ENCODE measurements around the gene ABCD3.
"Not testable (repeated sequence)": the region's sequence is repeated elsewhere in the genome, so short reads cannot be mapped to it uniquely, and the experiment has no call there.

Gene ABCD3

DNA sequence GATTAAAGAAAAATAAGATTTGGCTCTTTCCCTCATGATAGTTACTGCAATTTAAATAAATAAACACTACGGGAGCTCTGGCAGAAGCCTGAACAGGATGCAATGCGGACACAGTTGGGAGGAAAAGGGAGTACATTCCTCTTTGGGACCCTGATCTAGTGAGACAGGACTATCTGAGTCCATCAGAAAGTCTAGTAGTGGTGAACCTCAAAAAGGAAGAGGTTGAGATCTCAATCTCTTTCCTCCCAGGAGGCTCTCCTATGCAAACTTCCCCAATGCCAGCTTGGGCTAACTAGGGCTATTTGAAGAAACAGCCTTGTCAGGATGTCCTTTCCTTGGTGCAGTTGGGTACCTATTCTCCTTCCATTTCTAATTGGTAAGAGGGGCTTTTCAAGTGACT lies 4.9 kb upstream of the ABCD3 start:
- no peak for DNase-seq (ENCODE audit: low read depth in 2 of 2)

DNA sequence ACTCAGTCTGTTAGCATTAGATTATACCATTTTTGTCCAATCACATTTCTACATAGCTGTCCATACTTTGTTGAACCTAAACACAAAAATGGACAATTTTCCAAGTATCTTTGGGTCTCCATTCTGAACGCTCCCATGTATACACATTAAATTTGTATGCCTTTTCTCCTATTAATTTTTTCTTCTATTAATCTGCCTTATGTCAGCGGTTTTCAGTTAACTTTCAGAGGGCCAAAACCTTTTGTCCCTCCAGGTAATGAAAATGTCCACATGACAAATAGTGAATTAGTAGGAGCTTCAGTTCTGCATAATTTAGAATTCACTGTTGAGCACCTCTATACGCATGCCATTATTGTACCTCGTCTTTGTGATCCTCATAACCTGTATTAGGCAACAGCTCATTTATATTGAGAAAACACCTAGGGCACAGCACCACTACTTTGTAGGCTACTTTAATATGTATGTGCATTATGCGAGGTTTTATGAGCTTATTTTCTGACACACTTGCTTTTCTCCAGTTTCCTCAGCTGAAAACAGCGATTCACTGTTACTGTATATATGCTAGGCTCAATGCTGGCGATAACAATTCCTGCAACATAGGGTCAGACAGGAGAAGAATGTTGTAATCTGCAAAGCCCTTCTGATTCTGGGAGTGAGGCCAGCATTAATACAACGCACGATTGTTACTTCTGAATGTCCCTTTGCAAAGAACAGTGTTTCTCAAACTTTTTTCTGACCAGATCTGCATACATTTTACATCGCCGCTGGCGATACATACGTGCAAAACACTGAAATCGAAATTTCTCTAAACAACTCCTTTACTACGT lies 1.1 kb upstream of the ABCD3 start:
- no peak for DNase-seq (ENCODE audit: low read depth in 2 of 2)

DNA sequence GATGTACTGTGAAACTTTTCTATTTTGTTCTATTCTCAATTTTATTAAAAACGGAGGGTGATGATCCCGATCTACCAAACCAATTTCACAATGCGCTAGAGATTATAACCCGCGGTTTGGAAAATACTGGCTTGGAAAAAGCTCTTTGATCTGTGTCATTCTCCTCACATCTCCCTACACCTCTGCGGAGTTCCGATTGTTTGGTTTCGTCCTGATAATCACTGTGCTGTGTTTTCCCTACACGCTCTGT lies 536 bp upstream of the ABCD3 start:
- no peak for DNase-seq (ENCODE audit: low read depth in 2 of 2)

DNA sequence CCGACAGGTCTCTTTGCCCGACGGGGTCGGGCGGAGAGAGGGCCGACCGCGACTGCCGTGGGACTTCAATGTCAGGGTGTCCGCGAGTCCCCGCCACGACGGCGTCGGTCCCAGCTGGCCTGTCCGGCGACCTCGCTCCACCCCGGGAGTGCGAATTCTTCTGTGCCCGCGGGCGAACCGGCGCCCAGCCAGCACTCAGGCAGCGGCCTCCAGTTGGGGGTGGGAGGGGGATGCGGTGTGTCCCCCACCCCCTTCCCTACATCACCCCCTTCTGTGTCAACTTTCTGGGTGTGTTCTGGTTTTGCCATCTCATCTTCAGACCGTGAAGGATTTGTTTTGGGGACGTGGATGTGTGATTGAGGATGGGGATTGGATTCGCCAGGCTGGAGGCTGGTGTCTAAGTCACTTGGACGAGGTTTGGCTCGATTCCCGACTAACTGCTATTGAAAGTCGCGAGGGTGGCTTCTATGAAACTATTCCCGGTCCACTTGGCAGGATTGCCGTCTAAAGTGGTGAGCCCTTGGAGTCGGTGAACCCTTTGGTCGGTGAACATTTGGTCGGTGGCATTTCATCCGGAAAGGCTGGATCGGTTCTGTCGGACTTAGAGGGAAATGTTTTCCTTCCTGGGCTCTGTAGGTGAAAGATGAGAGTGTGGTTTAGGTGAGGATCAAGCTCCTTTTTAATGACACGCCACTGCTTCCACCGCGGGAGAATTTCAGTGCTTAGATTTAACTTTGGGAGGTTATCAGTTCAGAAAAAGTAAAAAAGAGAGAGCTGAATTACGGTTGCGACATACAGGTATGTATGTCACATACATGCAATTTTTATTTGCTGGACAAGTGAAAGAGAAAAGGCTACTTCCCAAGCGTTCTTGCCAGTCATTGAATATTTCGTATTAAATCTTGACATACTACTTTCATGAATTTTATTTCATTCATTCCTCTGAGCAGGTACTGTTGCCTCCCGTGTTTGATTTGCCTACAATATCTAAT lies 771 bp downstream of the ABCD3 start:
- no peak for DNase-seq (ENCODE audit: low read depth in 2 of 2)

DNA sequence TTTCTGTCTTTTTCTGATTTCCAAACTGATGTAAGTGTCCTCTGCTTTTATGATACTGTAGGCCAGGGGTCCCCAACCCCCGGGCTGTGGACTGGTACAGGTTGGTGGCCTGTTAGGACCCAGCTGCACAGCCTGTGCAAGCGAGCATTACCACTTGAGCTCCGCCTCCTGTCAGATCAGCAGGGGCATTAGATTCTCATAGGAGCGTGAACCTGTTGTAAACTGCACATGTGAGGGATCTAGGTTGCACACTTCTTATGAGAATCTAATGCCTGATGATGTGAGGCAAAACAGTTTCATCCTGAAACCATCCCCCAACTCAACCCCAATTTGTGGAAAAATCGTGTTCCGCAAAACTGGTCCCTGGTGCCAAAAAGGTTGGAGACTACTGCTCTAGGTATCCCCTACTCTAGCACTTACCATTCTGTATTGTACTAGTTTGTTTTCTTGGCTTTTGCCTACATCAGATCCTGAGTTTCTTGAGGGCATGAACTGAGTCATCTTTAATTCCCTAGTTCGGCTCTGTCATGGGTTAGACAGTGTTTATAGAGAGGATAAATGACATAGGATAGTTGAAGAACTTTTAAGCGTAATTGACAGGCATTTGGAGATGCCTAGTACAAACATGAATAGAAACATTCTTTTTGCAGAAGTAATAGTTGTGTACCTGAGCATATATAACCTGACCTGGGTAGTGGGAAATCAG lies 4.1 kb downstream of the ABCD3 start:
- DNase-seq (ENCODE audit: low read depth in 2 of 2): no peak

DNA sequence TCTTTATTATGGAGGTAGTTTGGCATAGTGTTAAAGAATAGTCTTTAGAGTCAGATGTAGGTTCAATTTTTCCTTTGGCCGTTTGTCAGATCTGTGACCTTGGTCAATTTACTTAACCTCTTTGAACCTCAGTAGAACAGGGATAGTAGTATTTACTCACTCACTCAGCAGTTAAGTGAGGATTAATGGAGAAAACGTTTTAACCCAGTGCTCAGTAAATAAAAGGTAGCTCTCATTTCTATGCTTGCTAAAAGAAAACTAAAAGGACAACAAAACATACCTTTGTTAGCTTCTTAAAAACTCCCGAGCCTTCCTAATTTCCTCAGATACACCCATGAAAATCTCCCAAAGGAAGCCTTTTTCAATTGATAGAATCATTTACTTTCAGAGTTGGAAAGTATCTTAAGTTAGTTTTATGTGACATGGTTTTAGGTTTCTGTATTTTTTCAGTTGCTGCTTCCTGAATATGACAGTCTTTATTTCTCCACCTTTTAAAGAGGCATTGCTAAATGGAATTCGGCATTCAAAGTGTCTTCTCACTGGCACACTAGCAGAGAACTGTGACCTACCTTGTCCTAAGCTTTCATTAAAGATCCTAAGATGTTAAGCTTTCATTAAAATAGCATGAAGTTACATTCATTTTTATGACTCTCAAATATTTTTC lies 7.8 kb downstream of the ABCD3 start:
- no peak for DNase-seq (ENCODE audit: low read depth in 2 of 2)

DNA sequence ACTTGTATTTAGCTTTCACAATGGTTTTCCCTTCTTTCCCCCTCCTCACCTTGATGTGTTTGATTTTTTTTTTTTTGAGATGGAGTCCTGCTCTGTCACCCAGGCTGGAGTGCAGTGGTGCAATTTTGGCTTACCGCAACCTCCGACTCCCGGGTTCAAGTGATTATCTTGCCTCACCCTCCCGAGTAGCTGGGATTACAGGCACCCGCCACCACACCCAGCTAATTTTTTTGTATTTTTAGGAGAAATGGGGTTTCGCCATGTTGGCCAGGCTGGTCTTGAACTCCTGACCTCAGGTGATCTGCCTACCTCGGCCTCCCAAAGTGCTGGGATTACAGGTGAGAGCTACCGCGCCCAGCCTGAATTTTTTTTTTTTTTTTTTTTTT lies 8.3 kb downstream of the ABCD3 start:
- DNase-seq (ENCODE audit: low read depth in 2 of 2): not testable (repeated sequence)

DNA sequence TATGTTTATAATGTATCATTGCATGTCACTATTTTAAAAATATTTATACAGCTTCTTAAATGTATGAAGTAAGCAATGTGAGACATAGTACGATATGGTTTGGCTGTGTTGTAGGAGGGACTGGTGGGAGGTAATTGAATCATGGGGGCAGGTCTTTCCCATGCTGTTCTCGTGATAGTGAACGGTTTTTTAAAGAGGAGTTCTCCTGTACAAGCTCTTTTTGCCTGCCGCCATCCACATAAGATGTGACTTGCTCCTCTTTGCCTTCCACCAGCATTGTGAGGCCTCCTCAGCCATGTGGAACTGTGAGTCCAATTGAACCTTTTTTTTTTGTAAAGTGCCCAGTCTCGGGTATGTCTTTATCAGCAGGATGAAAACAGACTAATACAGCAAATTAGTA lies 10.3 kb downstream of the ABCD3 start:
- no peak for DNase-seq (ENCODE audit: low read depth in 2 of 2)

DNA sequence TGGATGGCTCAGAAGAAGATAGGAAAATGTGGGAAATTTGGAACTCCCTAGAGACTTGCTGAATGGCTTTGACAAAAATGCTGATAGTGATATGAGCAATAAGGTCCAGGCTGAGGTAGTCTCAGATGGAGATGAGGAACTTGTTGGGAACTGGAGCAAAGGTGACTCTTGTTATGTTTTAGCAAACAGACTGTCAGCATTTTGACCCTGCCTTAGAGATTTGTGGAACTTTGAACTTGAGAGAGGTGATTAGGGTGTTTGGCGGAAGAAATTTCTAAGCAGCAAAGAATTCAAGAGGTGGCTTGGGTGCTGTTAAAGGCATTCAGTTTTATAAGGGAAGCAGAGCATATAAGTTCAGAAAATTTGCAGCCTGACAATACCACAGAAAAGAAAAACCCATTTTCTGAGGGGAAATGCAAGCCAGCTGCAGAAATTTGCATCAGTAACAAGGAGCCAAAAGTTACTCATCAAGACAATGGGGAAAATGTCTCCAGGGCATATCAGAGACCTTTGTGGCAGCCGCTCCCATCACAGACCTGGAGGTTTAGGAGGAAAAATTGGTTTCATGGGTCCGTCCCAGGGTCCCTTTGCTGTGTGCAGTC lies 10.8 kb downstream of the ABCD3 start:
- DNase-seq (ENCODE audit: low read depth in 2 of 2): not testable (repeated sequence)

DNA sequence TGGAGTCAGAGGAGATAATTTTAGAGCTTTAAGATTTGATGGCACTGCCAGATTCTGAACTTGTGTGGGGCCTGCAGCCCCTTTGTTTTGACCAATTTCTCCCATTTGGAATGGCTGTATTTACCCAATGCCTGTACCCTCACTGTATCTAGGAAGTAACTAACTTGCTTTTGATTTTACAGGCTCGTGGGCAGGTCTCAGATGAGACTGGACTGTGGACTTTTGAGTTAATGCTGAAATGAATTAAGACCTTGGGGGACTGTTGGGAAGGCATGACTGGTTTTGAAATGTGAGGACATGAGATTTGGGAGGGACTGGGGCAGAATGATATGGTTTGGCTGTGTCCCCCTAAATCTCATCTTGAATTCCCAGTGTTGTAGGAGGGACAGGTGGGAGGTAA lies 11.9 kb downstream of the ABCD3 start:
- not testable (repeated sequence) for DNase-seq (ENCODE audit: low read depth in 2 of 2)

DNA sequence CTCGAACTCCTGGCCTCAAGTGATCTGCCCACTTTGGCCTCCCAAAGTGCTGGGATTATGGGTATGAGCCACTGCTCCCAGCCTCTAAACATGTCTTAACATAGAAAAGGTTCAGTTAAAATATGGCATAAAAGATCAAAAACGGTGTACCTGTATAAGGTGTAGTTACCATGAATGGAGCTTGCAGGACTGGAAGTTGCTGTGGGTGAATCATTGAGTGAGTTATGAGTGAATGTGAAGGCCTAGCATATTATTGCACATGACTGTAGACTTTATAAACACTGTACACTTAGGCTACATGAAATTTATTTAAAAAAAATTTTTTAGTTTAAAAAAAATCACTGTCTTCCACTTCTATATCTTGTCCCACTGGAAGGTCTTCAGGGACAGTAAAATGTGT lies 15.7 kb downstream of the ABCD3 start:
- DNase-seq (ENCODE audit: low read depth in 2 of 2): no peak

DNA sequence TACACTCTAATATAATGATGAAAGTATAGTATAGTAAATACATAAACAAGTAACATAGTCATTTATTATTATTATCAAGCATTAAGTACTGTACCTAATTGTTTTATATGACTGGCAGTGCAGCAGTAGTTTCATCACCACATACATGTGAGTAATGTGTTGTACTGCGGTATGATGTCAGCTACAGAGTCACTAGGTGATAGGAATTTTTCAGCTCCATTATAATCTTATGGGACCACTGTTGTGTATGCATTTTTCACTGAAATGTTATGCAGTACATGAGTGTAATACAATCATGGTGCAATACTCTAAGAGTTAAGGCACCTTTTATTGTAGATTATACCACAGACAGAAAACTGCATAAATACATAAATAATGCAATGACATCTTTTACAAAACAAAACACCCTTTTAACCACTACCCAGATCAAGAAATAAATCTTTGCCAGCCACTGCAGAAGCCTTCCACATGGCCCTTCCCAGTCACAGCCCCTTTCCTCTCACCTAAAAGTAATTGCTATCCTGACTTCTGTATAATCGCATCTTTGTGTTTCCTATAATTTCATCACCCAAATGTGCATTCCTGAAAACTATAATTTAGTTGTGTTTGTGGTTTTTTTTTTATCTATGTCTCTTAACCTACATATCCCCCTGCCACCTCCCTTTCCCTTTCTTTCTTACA lies 16.3 kb downstream of the ABCD3 start:
- DNase-seq (ENCODE audit: low read depth in 2 of 2): no peak

DNA sequence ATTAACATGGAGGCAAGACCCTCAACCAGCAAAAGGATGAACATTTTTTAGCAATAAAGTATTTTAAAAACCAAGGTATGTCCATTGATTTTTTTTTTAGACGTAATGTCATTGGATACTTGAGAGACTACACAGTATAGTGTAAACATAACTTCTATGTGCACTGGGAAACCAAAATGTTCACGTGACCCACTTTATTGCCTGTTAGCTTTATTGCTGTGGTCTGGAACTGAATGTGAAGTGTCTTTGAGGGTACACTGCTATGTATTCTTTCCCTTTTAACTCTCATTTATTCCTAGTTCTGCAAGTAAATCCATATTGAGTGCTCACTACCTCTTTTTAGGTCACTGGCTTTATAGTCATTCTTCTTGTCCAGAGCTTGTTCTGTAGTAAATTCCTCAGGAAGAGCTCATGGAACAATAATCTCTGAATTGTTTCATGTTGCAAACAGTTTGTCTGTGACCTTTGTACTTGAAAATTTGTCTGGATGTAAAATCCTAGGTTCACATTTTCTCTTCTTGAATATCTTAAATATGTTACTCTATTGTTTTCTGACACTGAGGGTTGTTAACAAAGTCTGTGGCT lies 20.6 kb downstream of the ABCD3 start:
- DNase-seq (ENCODE audit: low read depth in 2 of 2): no peak

DNA sequence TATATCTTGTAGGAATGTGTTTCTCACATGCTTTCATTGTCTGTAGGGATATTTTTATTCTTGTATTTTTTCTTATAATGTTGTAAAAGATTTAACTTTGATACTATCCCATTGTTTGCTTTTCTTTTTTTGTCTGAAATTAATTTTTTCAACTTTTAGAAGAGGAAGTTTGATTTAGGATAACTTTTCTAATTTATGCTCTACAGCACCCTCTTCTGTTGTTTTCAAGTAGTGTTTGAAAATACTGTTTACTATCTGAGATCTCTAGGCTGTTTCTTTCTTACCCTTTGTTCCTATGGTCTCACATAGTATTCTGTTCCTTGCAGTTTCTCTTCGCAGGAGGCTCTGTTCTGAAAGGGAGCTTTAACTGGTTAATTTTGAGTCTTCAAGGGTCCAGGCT lies 21.9 kb downstream of the ABCD3 start:
- DNase-seq (ENCODE audit: low read depth in 2 of 2): no peak

DNA sequence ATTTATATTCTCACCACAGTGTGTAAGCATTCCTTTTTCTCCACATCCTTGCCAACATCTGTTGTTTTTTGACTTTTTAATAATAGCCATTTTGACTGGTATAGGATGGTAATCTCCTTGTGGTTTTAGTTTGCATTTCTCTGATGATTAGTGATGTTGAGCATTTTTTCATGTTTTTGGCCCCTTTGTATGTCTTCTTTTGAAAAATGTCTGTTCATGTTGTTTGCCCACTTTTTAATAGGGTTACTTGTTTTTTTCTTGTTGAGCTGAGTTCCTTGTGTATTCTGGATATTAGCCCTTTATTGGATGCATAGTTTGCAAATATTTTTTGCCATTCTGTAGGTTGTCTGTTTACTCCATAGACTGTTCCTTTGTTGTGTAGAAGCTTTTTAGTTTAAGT lies 24.9 kb downstream of the ABCD3 start:
- not testable (repeated sequence) for DNase-seq (ENCODE audit: low read depth in 2 of 2)

DNA sequence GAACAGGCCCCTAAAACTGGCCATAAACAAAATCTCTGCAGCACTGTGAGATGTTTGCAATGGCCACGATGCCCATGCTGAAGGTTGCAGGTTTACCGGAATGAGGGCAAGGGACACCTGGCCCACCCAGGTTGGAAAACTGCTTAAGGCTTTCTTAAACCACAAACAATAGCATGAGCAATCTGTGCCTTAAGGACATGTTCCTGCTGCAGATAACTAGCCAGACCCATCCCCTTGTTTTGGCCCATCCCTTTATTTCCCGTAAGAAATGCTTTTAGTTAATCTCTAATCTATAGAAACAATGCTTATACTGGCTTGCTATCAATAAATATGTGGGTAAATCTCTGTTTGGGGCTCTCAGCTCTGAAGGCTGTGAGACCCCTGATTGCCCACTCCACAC lies 26.6 kb downstream of the ABCD3 start:
- not testable (repeated sequence) for DNase-seq (ENCODE audit: low read depth in 2 of 2)

DNA sequence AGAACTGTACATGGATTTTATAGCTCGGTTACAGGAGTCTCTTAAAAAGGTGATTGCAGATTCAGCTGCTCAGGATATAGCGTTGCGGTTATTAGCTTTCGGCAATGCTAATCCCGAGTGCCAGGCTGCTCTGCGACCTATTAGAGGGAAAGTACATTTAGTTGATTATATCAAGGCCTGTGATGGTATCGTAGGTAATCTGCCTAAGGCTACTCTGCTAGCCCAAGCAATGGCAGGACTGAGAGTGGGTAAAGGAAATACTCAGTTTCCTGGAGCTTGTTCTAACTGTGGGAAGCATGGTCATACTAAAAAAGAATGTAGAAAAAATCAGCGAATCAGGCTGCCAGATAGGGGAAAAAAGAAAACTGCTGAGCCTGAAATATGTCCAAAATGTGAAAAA lies 27.5 kb downstream of the ABCD3 start:
- not testable (repeated sequence) for DNase-seq (ENCODE audit: low read depth in 2 of 2)

DNA sequence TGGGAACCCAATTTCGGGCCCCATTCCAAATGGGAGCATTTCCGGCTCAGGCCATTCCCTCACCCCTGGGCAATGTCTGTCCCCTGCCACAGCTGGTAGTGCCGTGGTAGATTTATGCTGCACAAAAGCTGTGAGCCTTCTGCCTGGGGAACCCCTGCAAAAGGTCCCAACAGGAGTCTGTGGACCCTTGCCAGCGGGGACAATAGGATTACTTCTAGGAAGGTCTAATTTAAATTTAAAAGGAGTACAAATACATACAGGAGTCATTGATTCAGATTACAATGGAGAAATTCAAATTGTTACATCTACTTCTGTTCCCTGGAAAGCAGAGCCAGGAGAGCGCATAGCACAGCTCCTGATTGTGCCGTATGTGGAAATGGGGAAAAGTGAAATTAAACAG lies 28.0 kb downstream of the ABCD3 start:
- not testable (repeated sequence) for DNase-seq (ENCODE audit: low read depth in 2 of 2)

DNA sequence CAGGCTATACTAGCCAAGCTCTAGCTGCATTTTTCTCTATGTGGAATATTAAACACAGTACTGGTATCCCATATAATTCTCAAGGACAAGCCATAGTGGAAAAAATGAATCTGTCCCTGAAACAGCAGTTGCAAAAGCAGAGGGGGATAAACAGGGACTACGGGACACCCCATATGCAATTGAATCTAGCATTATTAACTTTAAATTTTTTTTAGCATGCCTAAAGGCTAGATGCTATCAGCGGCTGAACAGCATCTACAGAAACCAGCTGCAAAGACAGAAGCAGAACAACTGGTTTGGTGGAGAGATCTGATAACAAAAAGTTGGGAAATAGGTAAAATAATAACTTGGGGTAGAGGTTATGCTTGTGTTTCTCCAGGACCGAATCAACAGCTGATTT lies 30.6 kb downstream of the ABCD3 start:
- DNase-seq (ENCODE audit: low read depth in 2 of 2): not testable (repeated sequence)

DNA sequence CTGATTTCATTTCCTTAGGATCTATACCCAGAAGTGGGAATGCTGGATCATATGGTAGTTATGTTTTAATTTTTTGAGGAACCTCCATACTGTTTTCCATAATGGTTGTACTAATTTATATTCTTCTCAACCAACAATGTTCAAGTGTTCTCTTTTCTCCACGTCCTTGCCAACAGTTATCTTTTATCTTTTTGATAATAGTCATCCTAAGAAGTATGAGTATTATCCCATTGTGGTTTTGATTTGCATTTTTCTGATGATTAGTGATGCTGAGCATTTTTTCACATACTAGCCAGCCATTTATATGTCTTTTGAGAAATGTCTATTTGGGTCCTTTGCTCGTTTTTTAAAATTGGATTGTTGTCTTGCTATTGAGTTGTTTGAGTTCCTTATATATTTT lies 38.5 kb downstream of the ABCD3 start:
- no peak for DNase-seq (ENCODE audit: low read depth in 2 of 2)

DNA sequence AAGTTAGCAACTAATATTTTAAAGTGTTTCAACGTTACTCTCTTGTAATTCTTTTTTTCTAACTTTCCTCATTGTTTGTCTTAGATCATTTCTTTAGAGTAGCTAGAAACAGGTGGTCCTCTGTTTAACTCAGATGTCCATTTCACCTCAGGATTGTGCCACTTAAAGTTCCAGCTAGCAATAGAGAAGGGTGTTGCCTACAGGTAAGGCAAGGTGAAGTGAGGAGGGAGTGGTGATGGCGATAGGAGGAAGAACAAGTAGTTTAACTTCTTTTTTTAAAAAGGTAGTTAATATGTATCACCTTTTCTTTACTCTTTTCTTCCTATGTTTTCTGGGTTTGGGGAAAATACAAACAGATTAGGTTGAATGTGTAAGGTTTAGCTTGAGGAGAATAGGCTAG lies 44.4 kb downstream of the ABCD3 start:
- DNase-seq (ENCODE audit: low read depth in 2 of 2): no peak
